Fibroblast of gingiva (primary cell): ENCODE results near the gene TRIP4.

Source experiments
- DNase-seq: peaks from one replicate; pipeline ENCODE4 v3.0.0-alpha.2; 2011; ENCODE audit warnings: low read depth

Gene TRIP4

GRCh38 chr15:64447536-64448315 lies 60.1 kb downstream of the TRIP4 start:
- DNase-seq, result no peak

- peak; percentile 14 for DNase-seq
Observed at GRCh38 chr15:64452988-64453688, 65.5 kb downstream of the TRIP4 start.

- DNase-seq, result no peak
Observed at GRCh38 chr15:64453689-64454037, 66.0 kb downstream of the TRIP4 start.

- no peak for DNase-seq
Observed at GRCh38 chr15:64454282-64454681, 66.6 kb downstream of the TRIP4 start.

- no peak for DNase-seq
Observed at GRCh38 chr15:64455961-64456371, 68.3 kb downstream of the TRIP4 start.

- DNase-seq, result no peak
Observed at GRCh38 chr15:64456634-64457108, 69.0 kb downstream of the TRIP4 start.

GRCh38 chr15:64459066-64459781 lies 71.6 kb downstream of the TRIP4 start:
- DNase-seq, result no peak

- DNase-seq, result peak; percentile 94
Observed at GRCh38 chr15:64460206-64460723, 72.6 kb downstream of the TRIP4 start, which contains the start of gene ZNF609. Gene ZNF609 (plus strand): TSS chr15:64460578. CDS start chr15:64499420, 38,842 bp downstream.

- DNase-seq, result peak; percentile 82
Observed at GRCh38 chr15:64460724-64461720, 73.4 kb downstream of the TRIP4 start.

- DNase-seq, result no peak
Observed at GRCh38 chr15:64461721-64462162, 74.1 kb downstream of the TRIP4 start.

- DNase-seq, result no peak
Observed at GRCh38 chr15:64462492-64462891, 74.9 kb downstream of the TRIP4 start.

GRCh38 chr15:64464276-64465005 lies 76.8 kb downstream of the TRIP4 start:
- DNase-seq, result no peak

- no peak for DNase-seq
Observed at GRCh38 chr15:64466408-64467141, 78.9 kb downstream of the TRIP4 start.

- no peak for DNase-seq
Observed at GRCh38 chr15:64472161-64472560, 84.5 kb downstream of the TRIP4 start.

- DNase-seq, result no peak
Observed at GRCh38 chr15:64474846-64475245, 87.2 kb downstream of the TRIP4 start.

GRCh38 chr15:64476550-64476949 lies 88.9 kb downstream of the TRIP4 start:
- no peak for DNase-seq

- peak; percentile 72 for DNase-seq
Observed at GRCh38 chr15:64478863-64479262, 91.2 kb downstream of the TRIP4 start.

- DNase-seq, result no peak
Observed at GRCh38 chr15:64480891-64481290, 93.3 kb downstream of the TRIP4 start.

- no peak for DNase-seq
Observed at GRCh38 chr15:64483749-64484148, 96.1 kb downstream of the TRIP4 start.

GRCh38 chr15:64485796-64486195 lies 98.2 kb downstream of the TRIP4 start:
- DNase-seq, result no peak
